ENCODE measurements around the gene SPECC1.

DNA sequence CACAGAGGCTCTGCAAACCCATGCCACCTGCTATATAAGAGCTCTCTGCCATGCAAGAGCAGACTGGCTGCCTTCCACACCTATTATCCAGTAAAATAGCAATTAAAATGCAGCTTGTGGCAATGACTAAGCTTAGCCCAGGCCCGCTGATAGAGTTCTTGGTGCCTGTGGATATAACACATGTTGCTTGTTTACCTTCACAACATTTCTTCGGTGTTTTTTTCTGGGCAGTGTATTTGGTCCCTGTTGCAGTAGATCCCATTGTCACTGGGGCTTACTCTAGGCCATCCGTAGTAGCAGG is 63.5 kb downstream of the SPECC1 start:
- TF ChIP-seq, protein P1, sequence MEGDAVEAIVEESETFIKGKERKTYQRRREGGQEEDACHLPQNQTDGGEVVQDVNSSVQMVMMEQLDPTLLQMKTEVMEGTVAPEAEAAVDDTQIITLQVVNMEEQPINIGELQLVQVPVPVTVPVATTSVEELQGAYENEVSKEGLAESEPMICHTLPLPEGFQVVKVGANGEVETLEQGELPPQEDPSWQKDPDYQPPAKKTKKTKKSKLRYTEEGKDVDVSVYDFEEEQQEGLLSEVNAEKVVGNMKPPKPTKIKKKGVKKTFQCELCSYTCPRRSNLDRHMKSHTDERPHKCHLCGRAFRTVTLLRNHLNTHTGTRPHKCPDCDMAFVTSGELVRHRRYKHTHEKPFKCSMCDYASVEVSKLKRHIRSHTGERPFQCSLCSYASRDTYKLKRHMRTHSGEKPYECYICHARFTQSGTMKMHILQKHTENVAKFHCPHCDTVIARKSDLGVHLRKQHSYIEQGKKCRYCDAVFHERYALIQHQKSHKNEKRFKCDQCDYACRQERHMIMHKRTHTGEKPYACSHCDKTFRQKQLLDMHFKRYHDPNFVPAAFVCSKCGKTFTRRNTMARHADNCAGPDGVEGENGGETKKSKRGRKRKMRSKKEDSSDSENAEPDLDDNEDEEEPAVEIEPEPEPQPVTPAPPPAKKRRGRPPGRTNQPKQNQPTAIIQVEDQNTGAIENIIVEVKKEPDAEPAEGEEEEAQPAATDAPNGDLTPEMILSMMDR (IDR thresholded peaks at IDR 0.05) = no peak
- TF ChIP-seq POLR2A (IDR thresholded peaks at IDR 0.05) = no peak

Measured in right lobe of liver (tissue), 4 donors.